Calu3 (cell line): ENCODE data around the gene NEMF. TPM values are rescaled to one million over a fixed set of nuclear protein-coding genes. Genes with fewer than 3 reads are reported as not detected.
"Not testable (repeated sequence)": the region's sequence is repeated elsewhere in the genome, so short reads cannot be mapped to it uniquely, and the experiment has no call there.

Source experiments
- BruUV-seq: library from RNA; stranded (reverse); fragments of 400-500 nt; replicated peaks from 2 replicates; lab custom pipeline; 2021; lab: Mats Ljungman, UMichigan
- CTCF ChIA-PET: fragments of 300-600 bp; sonication (Branson Sonifier 250); formaldehyde crosslinking; loops from one replicate; lab custom pipeline; 2022; ENCODE audit warnings: antibody characterized with exemption; lab: Charles Lee
- DNase-seq: peaks from one replicate; pipeline ENCODE4 v3.0.0; 2022
- H3K27ac Mint-ChIP-seq: one replicate; pipeline ENCODE4 v1.8.0; 2022; ENCODE audit warnings: mixed read lengths; ENCODE audit not compliant: unreplicated experiment
- H3K27me3 Mint-ChIP-seq: one replicate; pipeline ENCODE4 v1.8.0; 2022; ENCODE audit warnings: mixed read lengths; ENCODE audit not compliant: unreplicated experiment
- H3K36me3 Mint-ChIP-seq: one replicate; pipeline ENCODE4 v1.8.0; 2022; ENCODE audit warnings: mild to moderate bottlenecking, moderate library complexity, mixed read lengths; ENCODE audit not compliant: insufficient read depth, unreplicated experiment
- H3K4me1 Mint-ChIP-seq: one replicate; pipeline ENCODE4 v1.8.0; 2022; ENCODE audit warnings: mild to moderate bottlenecking, low read depth, mixed read lengths; ENCODE audit not compliant: unreplicated experiment
- H3K4me3 Mint-ChIP-seq: one replicate; pipeline ENCODE4 v1.8.0; 2022; ENCODE audit warnings: mild to moderate bottlenecking, low read depth, moderate library complexity, mixed read lengths; ENCODE audit not compliant: unreplicated experiment
- H3K9me3 Mint-ChIP-seq: one replicate; pipeline ENCODE4 v1.8.0; 2022; ENCODE audit warnings: low read depth, mixed read lengths; ENCODE audit not compliant: unreplicated experiment
- intact Hi-C: fragments of 100-400 bp; cut with micrococcal nuclease; formaldehyde crosslinking; loops from one replicate; pipeline ENCODE4 v1.10.0; 2022; ENCODE audit not compliant: unreplicated experiment
- total RNA-seq: library from RNA; stranded (reverse); gene quantifications from 2 replicates; pipeline ENCODE4 v1.2.3, GENCODE V29; 2022
- TF ChIP-seq, protein P1 (sequence below): fragments of 200-600 bp; IDR thresholded peaks from one replicate; pipeline ENCODE4 v1.8.0; 2022; ENCODE audit warnings: antibody characterized with exemption; ENCODE audit not compliant: unreplicated experiment

NEMF gene
- total RNA-seq, 1 experiment from 2014 or later = 77.7 TPM

DNA sequence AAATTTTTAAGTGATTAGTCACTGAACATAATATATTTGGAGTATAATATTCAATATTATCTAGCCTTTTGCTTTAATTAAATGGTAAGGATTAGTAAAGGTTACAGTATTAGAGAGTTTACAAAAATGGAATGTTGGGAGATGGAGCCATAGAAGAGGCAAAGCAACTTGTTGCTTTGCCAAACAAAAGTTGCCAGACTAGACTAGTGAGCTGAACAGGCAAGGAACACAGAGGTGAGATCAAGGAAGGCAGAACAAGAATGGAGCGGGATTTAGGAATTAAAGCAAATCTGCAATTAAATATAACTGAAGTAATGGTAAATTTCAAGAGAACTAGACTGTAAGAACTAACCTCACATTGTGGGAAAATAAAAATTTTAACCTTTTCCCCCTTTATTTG is 45.4 kb upstream of the NEMF start:
- H3K4me3 Mint-ChIP-seq = peak overlapping the region; percentile 87
- H3K36me3 Mint-ChIP-seq = peaks cover 70% of the 10 kb centered on the region
- CTCF ChIA-PET = interaction anchor here (1.3 kb wide), 1 partner anchor 35 kb away, joined by 3 read pairs; no protein-coding TSS in a partner anchor
- peaks cover 22% of the 10 kb centered on the region for H3K4me1 Mint-ChIP-seq
- intact Hi-C loops = loop anchor here (1.0 to 5.0 kb wide), 3 partner anchors 72 to 204 kb away; no protein-coding TSS in a partner anchor
- DNase-seq = peak; percentile 22
- no peaks in the 10 kb centered on the region for H3K27me3 Mint-ChIP-seq
- peak overlapping the region; percentile 94 for H3K27ac Mint-ChIP-seq
- TF ChIP-seq, protein P1, sequence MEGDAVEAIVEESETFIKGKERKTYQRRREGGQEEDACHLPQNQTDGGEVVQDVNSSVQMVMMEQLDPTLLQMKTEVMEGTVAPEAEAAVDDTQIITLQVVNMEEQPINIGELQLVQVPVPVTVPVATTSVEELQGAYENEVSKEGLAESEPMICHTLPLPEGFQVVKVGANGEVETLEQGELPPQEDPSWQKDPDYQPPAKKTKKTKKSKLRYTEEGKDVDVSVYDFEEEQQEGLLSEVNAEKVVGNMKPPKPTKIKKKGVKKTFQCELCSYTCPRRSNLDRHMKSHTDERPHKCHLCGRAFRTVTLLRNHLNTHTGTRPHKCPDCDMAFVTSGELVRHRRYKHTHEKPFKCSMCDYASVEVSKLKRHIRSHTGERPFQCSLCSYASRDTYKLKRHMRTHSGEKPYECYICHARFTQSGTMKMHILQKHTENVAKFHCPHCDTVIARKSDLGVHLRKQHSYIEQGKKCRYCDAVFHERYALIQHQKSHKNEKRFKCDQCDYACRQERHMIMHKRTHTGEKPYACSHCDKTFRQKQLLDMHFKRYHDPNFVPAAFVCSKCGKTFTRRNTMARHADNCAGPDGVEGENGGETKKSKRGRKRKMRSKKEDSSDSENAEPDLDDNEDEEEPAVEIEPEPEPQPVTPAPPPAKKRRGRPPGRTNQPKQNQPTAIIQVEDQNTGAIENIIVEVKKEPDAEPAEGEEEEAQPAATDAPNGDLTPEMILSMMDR = no peak
- BruUV-seq = no TSS peak
- H3K9me3 Mint-ChIP-seq = no peaks in the 10 kb centered on the region

DNA sequence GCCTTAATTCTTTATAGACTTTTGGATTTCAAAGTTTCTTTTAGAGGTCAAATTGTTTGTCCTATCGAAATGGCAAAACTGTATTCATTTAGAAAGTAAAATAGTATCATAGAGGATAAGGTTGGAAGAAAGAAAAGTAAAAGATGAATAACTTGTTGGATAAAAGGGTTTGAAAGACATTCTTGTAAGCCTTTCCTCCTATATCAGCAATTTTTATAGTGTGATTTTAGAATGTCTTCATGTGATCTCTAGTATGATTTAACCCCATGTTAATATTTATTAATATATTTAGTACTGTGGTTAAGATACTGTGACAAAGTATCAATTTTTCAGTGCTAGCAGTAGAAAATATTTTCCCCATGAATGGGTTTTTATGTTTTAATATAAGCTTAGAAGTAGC is 44.8 kb upstream of the NEMF start:
- Mint-ChIP-seq H3K27ac (peak overlapping the region; percentile 76), H3K4me3 (peak overlapping the region; percentile 87), H3K27me3 (no peaks in the 10 kb centered on the region), H3K9me3 (no peaks in the 10 kb centered on the region), H3K36me3 (peaks cover 70% of the 10 kb centered on the region), H3K4me1 (peaks cover 19% of the 10 kb centered on the region)
- CTCF ChIA-PET = interaction anchor here (1.3 kb wide), 1 partner anchor 34 kb away, joined by 3 read pairs; no protein-coding TSS in a partner anchor
- TF ChIP-seq, protein P1 = no peak
- DNase-seq = no peak
- intact Hi-C loops = loop anchor here (1.0 to 5.0 kb wide), 3 partner anchors 73 to 205 kb away; no protein-coding TSS in a partner anchor
- no TSS peak for BruUV-seq

DNA sequence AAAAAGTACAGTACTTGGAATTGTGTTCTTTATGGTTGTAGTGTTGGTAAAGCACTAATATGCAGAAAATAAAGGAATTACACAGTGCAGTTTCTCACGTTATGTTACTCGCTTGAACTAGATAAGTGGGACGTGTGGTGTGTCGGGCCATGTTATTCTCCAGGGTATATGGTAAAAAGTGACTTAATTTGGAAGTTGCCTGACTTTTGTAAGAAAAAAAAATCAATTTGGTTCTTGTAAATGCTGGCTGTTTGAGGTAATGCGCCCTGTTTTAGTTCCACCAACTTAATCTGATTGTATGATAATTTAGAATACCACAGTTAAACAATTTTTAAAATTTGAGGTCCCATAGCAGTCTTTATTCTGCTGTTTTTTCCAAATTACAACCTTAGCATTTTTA is 44.4 kb upstream of the NEMF start:
- TF ChIP-seq, protein P1 = no peak
- Mint-ChIP-seq H3K27ac (peak overlapping the region; percentile 76), H3K4me3 (peak overlapping the region; percentile 87), H3K27me3 (no peaks in the 10 kb centered on the region), H3K4me1 (peaks cover 15% of the 10 kb centered on the region), H3K36me3 (peaks cover 70% of the 10 kb centered on the region), H3K9me3 (no peaks in the 10 kb centered on the region)
- DNase-seq = no peak
- intact Hi-C loops = loop anchor here (1.0 to 5.0 kb wide), 3 partner anchors 73 to 205 kb away; no protein-coding TSS in a partner anchor
- CTCF ChIA-PET = interaction anchor here (1.3 kb wide), 1 partner anchor 34 kb away, joined by 3 read pairs; no protein-coding TSS in a partner anchor
- BruUV-seq = no TSS peak

DNA sequence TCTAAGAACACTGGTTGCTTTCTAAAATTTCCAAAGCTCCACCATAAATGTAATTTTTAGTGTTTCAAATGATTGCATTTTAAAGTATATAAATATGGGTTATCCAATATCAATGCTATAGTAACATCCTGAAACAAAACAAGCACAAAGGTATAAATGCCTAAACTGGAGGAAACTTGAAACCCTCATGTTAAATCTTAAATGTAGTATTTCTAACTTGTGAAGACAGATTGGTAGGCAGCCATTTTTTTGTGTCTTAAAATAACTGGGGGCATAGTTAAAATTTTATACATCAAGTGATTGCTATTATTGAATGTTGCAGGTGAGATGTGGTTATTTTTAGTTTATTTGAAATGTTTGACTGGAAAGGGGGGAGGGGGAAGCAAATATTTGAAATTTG is 43.7 kb upstream of the NEMF start:
- H3K9me3 Mint-ChIP-seq = not testable (repeated sequence)

DNA sequence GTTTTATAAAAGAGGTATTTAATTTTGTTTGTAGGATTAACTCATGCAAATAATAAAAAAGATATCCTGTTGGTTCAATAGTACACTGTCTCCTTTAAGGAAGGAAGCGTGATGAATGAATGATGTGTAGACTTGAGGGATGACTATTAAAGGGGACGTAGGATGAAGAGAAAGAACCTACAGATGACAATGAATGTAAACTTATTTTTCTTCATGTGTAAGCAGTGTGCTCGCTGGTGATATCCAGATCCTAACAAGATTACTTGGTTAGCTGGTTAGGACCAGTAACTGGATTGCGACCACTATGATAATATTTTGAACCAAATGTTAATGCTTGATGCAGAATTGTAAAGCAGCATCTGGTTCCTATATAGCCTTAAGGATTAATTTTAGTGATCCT is 42.9 kb upstream of the NEMF start:
- DNase-seq = no peak
- Mint-ChIP-seq H3K27me3 (no peaks in the 10 kb centered on the region), H3K4me1 (peaks cover 13% of the 10 kb centered on the region), H3K36me3 (peaks cover 70% of the 10 kb centered on the region), H3K4me3 (peak overlapping the region; percentile 87), H3K27ac (peak overlapping the region; percentile 76), H3K9me3 (no peaks in the 10 kb centered on the region)
- no TSS peak for BruUV-seq
- intact Hi-C loops = loop anchor here (5.0 kb wide), 2 partner anchors 167 to 207 kb away; no protein-coding TSS in a partner anchor
- CTCF ChIA-PET = no interaction called here
- TF ChIP-seq, protein P1 = no peak

More for the DNA sequence above, 43.7 kb upstream of the NEMF start:
- H3K27ac Mint-ChIP-seq = peak overlapping the region; percentile 76
- intact Hi-C loops = loop anchor here (5.0 kb wide), 2 partner anchors 166 to 206 kb away; no protein-coding TSS in a partner anchor
- CTCF ChIA-PET, H3K27me3 Mint-ChIP-seq, DNase-seq, BruUV-seq: not testable (repeated sequence)
- peak overlapping the region; percentile 87 for H3K4me3 Mint-ChIP-seq
- peaks cover 70% of the 10 kb centered on the region for H3K36me3 Mint-ChIP-seq
- H3K4me1 Mint-ChIP-seq = peaks cover 13% of the 10 kb centered on the region

DNA sequence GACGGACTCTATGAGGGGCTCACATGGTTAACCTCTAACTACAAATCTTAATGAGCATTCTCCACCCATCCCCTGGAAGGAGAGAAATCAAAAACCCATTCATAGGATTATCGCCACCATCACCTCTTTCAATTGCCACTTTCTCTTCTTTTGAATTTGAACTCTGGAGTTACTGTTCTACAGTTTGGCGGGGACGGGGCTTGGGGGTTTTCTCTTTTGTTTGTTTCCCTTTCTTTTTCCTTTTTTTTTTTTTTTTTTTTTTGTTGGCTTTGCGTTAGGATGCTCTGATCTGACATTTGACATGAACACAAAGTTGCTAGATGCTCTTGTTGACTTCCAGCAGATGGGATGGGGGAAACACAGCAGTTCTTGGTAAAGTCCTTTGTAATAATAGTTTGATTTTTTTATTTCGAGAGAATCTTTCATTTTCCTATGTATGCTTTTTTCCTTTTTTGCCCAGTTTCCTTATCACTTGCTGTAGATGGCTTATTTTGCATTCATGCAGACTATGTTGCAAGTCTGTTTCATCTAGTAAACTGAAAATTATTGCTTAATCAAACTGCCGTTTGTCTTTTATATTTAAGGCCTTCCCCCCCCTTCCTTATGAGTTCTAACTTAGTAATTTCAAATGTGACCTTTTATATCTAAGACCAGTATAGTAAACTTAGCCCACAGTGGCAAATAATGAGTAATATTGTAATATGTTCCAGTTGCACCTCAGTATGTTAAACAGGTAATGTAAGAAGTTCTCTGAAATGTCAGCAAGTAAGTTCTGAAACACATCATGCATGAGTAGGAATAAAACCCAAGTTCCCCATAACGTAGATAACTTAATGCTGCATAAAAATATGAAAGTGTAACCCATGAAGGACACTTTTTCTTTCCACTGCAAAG is 41.9 kb upstream of the NEMF start:
- DNase-seq, CTCF ChIA-PET, BruUV-seq, H3K27me3 Mint-ChIP-seq, H3K9me3 Mint-ChIP-seq: not testable (repeated sequence)
- H3K27ac Mint-ChIP-seq = peak overlapping the region; percentile 97
- peak overlapping the region; percentile 87 for H3K4me3 Mint-ChIP-seq
- peaks cover 13% of the 10 kb centered on the region for H3K4me1 Mint-ChIP-seq
- H3K36me3 Mint-ChIP-seq = peaks cover 70% of the 10 kb centered on the region
- intact Hi-C loops = loop anchor here (5.0 kb wide), 2 partner anchors 168 to 208 kb away; no protein-coding TSS in a partner anchor
